IMR-90 (cell line): ENCODE data around the gene TEAD1. TPM values are rescaled to one million over a fixed set of nuclear protein-coding genes. Genes with fewer than 3 reads are reported as not detected.

Experiments used
- ATAC-seq: fragments of 200-7000 bp; cut with Tn5 transposase; 2 replicates; pipeline ENCODE4 v1.9.1; 2020; ENCODE audit warnings: low read depth, mild to moderate bottlenecking, moderate library complexity
- BruUV-seq: library from RNA; stranded (reverse); fragments of 400-500 nt; replicated peaks from 2 replicates; lab custom pipeline; 2021; lab: Mats Ljungman, UMichigan
- CTCF ChIA-PET: fragments of 300-600 bp; formaldehyde crosslinking; extraction: SDS; loops from one replicate; lab custom pipeline; 2021; ENCODE audit warnings: antibody characterized with exemption; lab: Yijun Ruan, JAX
- POLR2A ChIA-PET: fragments of 300-600 bp; sonication (Branson Sonifier 250); formaldehyde crosslinking; loops from one replicate; lab custom pipeline; 2022; ENCODE audit warnings: antibody characterized with exemption; ENCODE audit not compliant: unreplicated experiment; lab: Charles Lee
- DNase-seq: peaks from one replicate; pipeline ENCODE4 v3.0.0; 2013
- H2AFZ ChIP-seq: replicated peaks from 2 replicates; pipeline ENCODE3; 2013; ENCODE audit warnings: low read length, mild to moderate bottlenecking; ENCODE audit not compliant: poor library complexity
- H2AK5ac ChIP-seq: 2 replicates; pipeline ENCODE4 v1.6.1; 2013; ENCODE audit warnings: low read depth, low read length, inconsistent platforms
- H2AK9ac ChIP-seq: replicated peaks from 2 replicates; pipeline ENCODE3; 2013; ENCODE audit warnings: mild to moderate bottlenecking, low read depth, low read length, moderate library complexity; ENCODE audit not compliant: poor library complexity
- H2BK120ac ChIP-seq: 2 replicates; pipeline ENCODE4 v1.6.1; 2013; ENCODE audit warnings: low read depth, low read length, inconsistent platforms
- H2BK15ac ChIP-seq: 3 replicates; pipeline ENCODE4 v1.6.1; 2013; ENCODE audit warnings: low read depth, low read length, inconsistent platforms
- H2BK20ac ChIP-seq: 2 replicates; pipeline ENCODE4 v1.6.1; 2013; ENCODE audit warnings: low read depth, mild to moderate bottlenecking, inconsistent platforms, low read length, moderate library complexity
- H2BK5ac ChIP-seq: 2 replicates; pipeline ENCODE4 v1.6.1; 2013; ENCODE audit warnings: mild to moderate bottlenecking, low read depth, low read length, inconsistent platforms; ENCODE audit not compliant: poor library complexity, severe bottlenecking
- H3K14ac ChIP-seq: replicated peaks from 2 replicates; pipeline ENCODE4 v1.6.1; 2013; ENCODE audit warnings: low read depth, low read length, inconsistent platforms
- H3K18ac ChIP-seq: 2 replicates; pipeline ENCODE4 v1.6.1; 2013; ENCODE audit warnings: low read depth, low read length, control low read depth
- H3K23ac ChIP-seq: 2 replicates; pipeline ENCODE4 v1.6.1; 2013; ENCODE audit warnings: low read depth, low read length, inconsistent platforms
- H3K27ac ChIP-seq: 2 replicates; pipeline ENCODE4 v1.5.1; 2013; ENCODE audit warnings: mild to moderate bottlenecking, control low read depth, low read length; ENCODE audit not compliant: insufficient read depth
- H3K27me3 ChIP-seq: 2 replicates; pipeline ENCODE4 v1.6.1; 2013; ENCODE audit warnings: low read length; ENCODE audit not compliant: control insufficient read depth, insufficient read depth
- H3K36me3 ChIP-seq: 2 replicates; pipeline ENCODE4 v1.6.1; 2013; ENCODE audit warnings: low read length, mixed read lengths; ENCODE audit not compliant: control insufficient read depth, insufficient read depth
- H3K4ac ChIP-seq: 2 replicates; pipeline ENCODE4 v1.6.1; 2013; ENCODE audit warnings: low read depth, low read length, inconsistent platforms
- H3K4me1 ChIP-seq: 2 replicates; pipeline ENCODE4 v1.6.1; 2013; ENCODE audit warnings: low read length, mixed read lengths; ENCODE audit not compliant: control insufficient read depth, insufficient read depth
- H3K4me2 ChIP-seq: 2 replicates; pipeline ENCODE4 v1.6.1; 2013; ENCODE audit warnings: low read depth, mild to moderate bottlenecking, control low read depth, low read length, moderate library complexity
- H3K4me3 ChIP-seq: 2 replicates; pipeline ENCODE4 v1.5.1; 2013; ENCODE audit warnings: low read depth, mild to moderate bottlenecking, control low read depth, low read length, moderate library complexity; ENCODE audit not compliant: insufficient read depth
- H3K56ac ChIP-seq: 2 replicates; pipeline ENCODE4 v1.6.1; 2013; ENCODE audit warnings: low read length, inconsistent platforms; ENCODE audit not compliant: insufficient read depth; ENCODE audit errors: extremely low read depth
- H3K79me1 ChIP-seq, 2 experiments: 2 replicates each; pipeline ENCODE4 v1.6.1; 2013; ENCODE audit warnings: low read length in 2 of 2, inconsistent platforms in 1 of 2, low read depth in 1 of 2
- H3K9ac ChIP-seq: 2 replicates; pipeline ENCODE4 v1.6.1; 2013; ENCODE audit warnings: low read depth, low read length, control low read depth
- H3K9me1 ChIP-seq: 2 replicates; pipeline ENCODE4 v1.6.1; 2013; ENCODE audit warnings: low read length, inconsistent platforms; ENCODE audit not compliant: insufficient read depth
- H3K9me3 ChIP-seq: 2 replicates; pipeline ENCODE4 v1.6.1; 2013; ENCODE audit warnings: low read length; ENCODE audit not compliant: control insufficient read depth, insufficient read depth
- H4K20me1 ChIP-seq: 2 replicates; pipeline ENCODE4 v1.6.1; 2013; ENCODE audit warnings: low read length, inconsistent platforms; ENCODE audit not compliant: insufficient read depth
- H4K5ac ChIP-seq: 2 replicates; pipeline ENCODE4 v1.6.1; 2013; ENCODE audit warnings: mild to moderate bottlenecking, low read depth, low read length, control low read depth
- H4K8ac ChIP-seq, 2 experiments: 2 replicates each; pipeline ENCODE4 v1.6.1; 2013; ENCODE audit warnings: low read depth in 2 of 2, low read length in 2 of 2, control low read depth in 1 of 2, inconsistent platforms in 1 of 2
- H4K91ac ChIP-seq: 2 replicates; pipeline ENCODE4 v1.6.1; 2013; ENCODE audit warnings: low read depth, low read length, inconsistent platforms; ENCODE audit not compliant: insufficient read depth
- BHLHE40 ChIP-seq: fragments of 150-350 bp; IDR thresholded peaks from 2 replicates; pipeline ENCODE4 v1.6.1; 2016; ENCODE audit warnings: mild to moderate bottlenecking, low read depth, low read length
- CEBPB ChIP-seq: IDR thresholded peaks from 2 replicates; pipeline ENCODE4 v1.6.1; 2012; ENCODE audit warnings: low read depth, low read length, improper control_type of control experiment
- CHD1 ChIP-seq: IDR thresholded peaks from 2 replicates; pipeline ENCODE4 v1.6.1; 2012; ENCODE audit warnings: low read depth, low read length, improper control_type of control experiment
- CTCF ChIP-seq: conservative IDR thresholded peaks from 2 replicates; pipeline ENCODE4 v1.5.1; 2012; ENCODE audit warnings: mild to moderate bottlenecking, low read depth, low read length, improper control_type of control experiment
- FOS ChIP-seq: fragments of 150-350 bp; IDR thresholded peaks from 2 replicates; pipeline ENCODE4 v1.6.1; 2016; ENCODE audit warnings: low read depth, low read length
- MAFK ChIP-seq: IDR thresholded peaks from 2 replicates; pipeline ENCODE4 v1.6.1; 2012; ENCODE audit warnings: low read depth, low read length, improper control_type of control experiment
- MAZ ChIP-seq: IDR thresholded peaks from 2 replicates; pipeline ENCODE4 v1.6.1; 2012; ENCODE audit warnings: low read depth, mild to moderate bottlenecking, low read length, improper control_type of control experiment, moderate library complexity, borderline replicate concordance
- MXI1 ChIP-seq: IDR thresholded peaks from 2 replicates; pipeline ENCODE4 v1.6.1; 2012; ENCODE audit warnings: low read depth, mild to moderate bottlenecking, low read length, moderate library complexity, borderline replicate concordance
- NFE2L2 ChIP-seq: fragments of 150-350 bp; IDR thresholded peaks from 2 replicates; pipeline ENCODE4 v1.6.1; 2016; ENCODE audit warnings: low read depth, mild to moderate bottlenecking, low read length
- POLR2A ChIP-seq: IDR thresholded peaks from 2 replicates; pipeline ENCODE4 v1.6.1; 2012; ENCODE audit warnings: mild to moderate bottlenecking, low read depth, low read length
- RAD21 ChIP-seq: IDR thresholded peaks from 2 replicates; pipeline ENCODE4 v1.6.1; 2012; ENCODE audit warnings: low read length, improper control_type of control experiment
- RCOR1 ChIP-seq: IDR thresholded peaks from 2 replicates; pipeline ENCODE4 v1.6.1; 2012; ENCODE audit warnings: mild to moderate bottlenecking, low read length, improper control_type of control experiment; ENCODE audit not compliant: insufficient replicate concordance
- RFX5 ChIP-seq: IDR thresholded peaks from 2 replicates; pipeline ENCODE4 v1.8.0; 2012; ENCODE audit warnings: low read depth, mild to moderate bottlenecking, low read length, moderate library complexity
- SMC3 ChIP-seq: fragments of 150-350 bp; IDR thresholded peaks from 2 replicates; pipeline ENCODE4 v1.6.1; 2016; ENCODE audit warnings: low read depth, mild to moderate bottlenecking, antibody characterized with exemption, low read length, moderate library complexity
- WGBS, 2 experiments: methylation state at CpG; one replicate each; pipeline versions ENCODE4 v1.1.5 to v1.1.7; 2013; ENCODE audit warnings: missing lambda C conversion rate in 2 of 2; ENCODE audit not compliant: insufficient read length in 1 of 2; ENCODE audit errors: extremely low coverage in 2 of 2; 5-methylcytosine and 5-hydroxymethylcytosine counted together
- dilution Hi-C: fragments of 300-500 bp; cut with HindIII; formaldehyde crosslinking; loops from one replicate; pipeline ENCODE4 v1.14.3; 2018; ENCODE audit warnings: low sequenced_read_pairs; ENCODE audit not compliant: unreplicated experiment
- in situ Hi-C: fragments of 300-500 bp; cut with MboI; formaldehyde crosslinking; loops from 3 replicates; pipeline ENCODE4 v1.14.3; 2019; ENCODE audit warnings: low sequenced_read_pairs, inconsistent platforms, mixed read lengths
- intact Hi-C: fragments of 100-400 bp; cut with micrococcal nuclease; formaldehyde crosslinking; loops from 2 replicates; pipeline ENCODE4 v1.10.0; 2022
- polyA plus RNA-seq, 3 experiments: library from polyadenylated mRNA; depleted of rRNA; stranded (reverse); fragments of >200 nt; gene quantifications; 2 replicates each; pipeline ENCODE4 v1.2.3, GENCODE V29; 2012; ENCODE audit warnings: low replicate concordance in 1 of 3
- total RNA-seq: library from RNA; depleted of rRNA; stranded (reverse); fragments of >200 nt; gene quantifications from 2 replicates; pipeline ENCODE4 v1.2.3, GENCODE V29; 2012
- TF ChIP-seq, protein P1 (sequence below): fragments of 150-350 bp; IDR thresholded peaks from 2 replicates; pipeline ENCODE4 v1.6.1; 2017; ENCODE audit warnings: mild to moderate bottlenecking, antibody characterized with exemption, low read length, low read depth
- TF ChIP-seq, protein P2 (sequence below): fragments of 150-350 bp; IDR thresholded peaks from 2 replicates; pipeline ENCODE4 v1.6.1; 2016; ENCODE audit warnings: low read depth, mild to moderate bottlenecking, low read length, moderate library complexity, borderline replicate concordance

The TEAD1 gene
- total and polyA plus RNA-seq, 2 of the 4 experiments (the other 2 are of a cell fraction): 51.8 to 69.2 TPM

DNA sequence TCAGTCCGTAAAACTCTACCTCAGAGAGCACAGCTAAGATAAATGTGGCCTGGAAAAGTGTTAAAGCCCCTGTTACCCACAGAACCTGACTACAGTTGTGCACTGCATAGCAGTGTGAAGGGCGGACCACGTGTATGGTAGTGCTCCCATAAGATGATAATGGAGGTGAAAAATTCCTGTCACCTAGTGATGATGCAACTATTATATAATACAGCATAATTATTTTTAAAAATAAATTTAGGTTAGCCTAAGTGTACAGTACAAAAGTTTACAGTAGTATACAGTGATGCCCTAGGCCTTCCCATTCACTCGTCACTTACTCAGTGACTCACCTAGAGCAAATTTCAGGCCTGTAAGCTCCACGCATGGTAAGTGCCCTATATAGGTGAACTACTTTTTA is 258.3 kb downstream of the TEAD1 start:
- Histone ChIP-seq H3K14ac (no peak overlapping the region), H4K5ac (no peak overlapping the region), H3K9me3 (no peaks in the 10 kb centered on the region), H2BK120ac (no peak overlapping the region), H3K9ac (no peak overlapping the region), H2AFZ (no peak overlapping the region), H3K18ac (no peak overlapping the region), H4K8ac (no peak overlapping the region), H3K4me3 (no peak overlapping the region), H3K9me1 (peaks cover 7% of the 10 kb centered on the region; the same call in 1 of the 2 replicates), H2BK5ac (no peak overlapping the region), H3K56ac (no peak overlapping the region), H3K27me3 (no peaks in the 10 kb centered on the region), H3K36me3 (peaks cover 29% of the 10 kb centered on the region), H2AK5ac (no peak overlapping the region), H3K27ac (no peak overlapping the region), H4K20me1 (peaks cover 10% of the 10 kb centered on the region; the same call in 1 of the 2 replicates), H3K23ac (no peak overlapping the region), H3K4ac (no peak overlapping the region), H4K91ac (no peak overlapping the region), H2AK9ac (no peak overlapping the region), H2BK20ac (no peak overlapping the region), H2BK15ac (no peak overlapping the region), H3K4me1 (peaks cover 4% of the 10 kb centered on the region), H3K4me2 (no peak overlapping the region), H3K79me1 (peaks cover 32 to 53% of the 10 kb centered on the region in 2 experiments)
- BruUV-seq: no TSS peak
- intact Hi-C loops: no loop called here
- POLR2A ChIA-PET: no interaction called here
- in situ Hi-C loops: no loop called here
- no CpG with 5 or more reads among the region's 5 CpGs for WGBS, 2 experiments
- dilution Hi-C loops: no loop called here
- CTCF ChIA-PET: no interaction called here
- TF ChIP-seq CTCF (no peak), MAFK (no peak), CEBPB (no peak), POLR2A (no peak), RFX5 (no peak), CHD1 (no peak), SMC3 (no peak), RCOR1 (no peak), MAZ (no peak), NFE2L2 (no peak), BHLHE40 (no peak), MXI1 (no peak), FOS (no peak), RAD21 (no peak)
- TF ChIP-seq, protein P1, sequence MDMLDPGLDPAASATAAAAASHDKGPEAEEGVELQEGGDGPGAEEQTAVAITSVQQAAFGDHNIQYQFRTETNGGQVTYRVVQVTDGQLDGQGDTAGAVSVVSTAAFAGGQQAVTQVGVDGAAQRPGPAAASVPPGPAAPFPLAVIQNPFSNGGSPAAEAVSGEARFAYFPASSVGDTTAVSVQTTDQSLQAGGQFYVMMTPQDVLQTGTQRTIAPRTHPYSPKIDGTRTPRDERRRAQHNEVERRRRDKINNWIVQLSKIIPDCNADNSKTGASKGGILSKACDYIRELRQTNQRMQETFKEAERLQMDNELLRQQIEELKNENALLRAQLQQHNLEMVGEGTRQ: no peak
- TF ChIP-seq, protein P2, sequence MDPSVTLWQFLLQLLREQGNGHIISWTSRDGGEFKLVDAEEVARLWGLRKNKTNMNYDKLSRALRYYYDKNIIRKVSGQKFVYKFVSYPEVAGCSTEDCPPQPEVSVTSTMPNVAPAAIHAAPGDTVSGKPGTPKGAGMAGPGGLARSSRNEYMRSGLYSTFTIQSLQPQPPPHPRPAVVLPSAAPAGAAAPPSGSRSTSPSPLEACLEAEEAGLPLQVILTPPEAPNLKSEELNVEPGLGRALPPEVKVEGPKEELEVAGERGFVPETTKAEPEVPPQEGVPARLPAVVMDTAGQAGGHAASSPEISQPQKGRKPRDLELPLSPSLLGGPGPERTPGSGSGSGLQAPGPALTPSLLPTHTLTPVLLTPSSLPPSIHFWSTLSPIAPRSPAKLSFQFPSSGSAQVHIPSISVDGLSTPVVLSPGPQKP: no peak
- no peak for DNase-seq
- ATAC-seq: no peak
